Medulla oblongata (tissue), 1 donor: Measurements from ENCODE around the gene BMF.

ENCODE experiments used
- DNase-seq: peaks from one replicate; pipeline ENCODE4 v3.0.0-alpha.2; 2015; ENCODE audit errors: extremely low spot score

BMF gene

DNA sequence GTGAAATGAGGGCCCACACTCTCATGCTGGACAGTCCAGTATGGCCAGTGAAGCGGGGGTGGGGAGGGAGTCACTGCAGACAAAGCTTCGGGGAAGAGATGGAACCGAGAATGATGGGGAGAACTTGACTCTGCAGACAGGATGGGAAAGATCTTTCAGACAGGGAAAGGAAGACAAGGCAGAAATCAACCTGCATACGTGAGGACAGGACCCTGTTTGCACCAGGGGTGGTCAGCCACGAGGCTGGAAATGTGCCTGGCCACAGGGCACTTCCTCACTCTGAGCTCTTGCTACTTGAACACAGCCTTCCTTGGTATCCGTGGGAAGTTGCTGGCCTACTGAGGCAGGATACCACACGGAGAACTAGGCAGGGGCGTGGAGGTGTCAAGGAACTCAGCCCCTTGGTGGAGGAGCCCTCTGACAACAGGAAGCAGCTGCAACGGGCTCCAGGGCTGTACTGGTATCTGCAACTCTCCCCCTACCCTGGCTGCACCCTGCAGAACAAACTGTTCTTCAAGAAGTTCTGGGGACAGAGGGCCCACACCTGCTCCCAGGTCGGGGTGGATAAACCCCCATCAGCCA is 60.4 kb downstream of the BMF start:
- no peak for DNase-seq

DNA sequence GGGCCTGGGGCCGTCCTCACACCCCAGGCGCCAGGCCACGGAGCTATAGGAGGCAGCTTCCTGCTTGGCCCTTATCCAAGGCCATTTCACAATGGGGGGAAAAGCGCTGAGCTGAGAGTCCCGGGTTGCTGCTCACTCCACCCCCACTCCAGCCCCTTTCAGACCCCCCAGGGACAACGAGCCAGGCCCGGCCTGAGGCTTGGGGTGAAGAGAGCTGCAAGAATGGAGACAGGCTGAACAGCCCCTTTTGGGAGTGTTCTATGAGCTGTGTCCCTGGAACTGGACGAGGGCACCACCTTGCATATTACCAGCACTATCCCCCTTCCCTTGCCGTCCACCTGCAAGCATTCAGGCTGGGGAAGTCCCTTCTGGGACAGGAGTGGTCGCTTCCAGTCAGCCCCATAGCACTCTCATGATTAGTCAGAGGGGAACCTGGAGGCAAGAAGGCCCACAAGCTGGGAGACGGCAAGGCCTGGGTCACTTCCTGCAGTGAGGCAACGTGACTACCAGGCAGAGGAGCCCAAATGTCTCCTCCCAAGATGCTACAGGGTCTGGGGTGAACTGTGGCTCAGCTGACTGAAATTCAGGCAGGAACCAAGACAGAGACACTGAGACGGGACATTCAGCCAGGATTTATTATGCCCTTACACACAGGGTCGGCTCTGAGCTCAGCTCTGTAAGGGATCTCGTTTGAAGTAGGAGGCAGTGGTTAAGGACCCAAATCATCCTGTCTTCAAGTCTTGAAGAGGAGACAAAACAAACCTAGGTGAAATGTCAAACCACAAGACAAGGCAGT is 61.1 kb downstream of the BMF start:
- DNase-seq, result peak; percentile 73

- DNase-seq, result no peak
These were observed 61.8 kb downstream of the BMF start for GRCh38 chr15:40046721-40047414.

DNA sequence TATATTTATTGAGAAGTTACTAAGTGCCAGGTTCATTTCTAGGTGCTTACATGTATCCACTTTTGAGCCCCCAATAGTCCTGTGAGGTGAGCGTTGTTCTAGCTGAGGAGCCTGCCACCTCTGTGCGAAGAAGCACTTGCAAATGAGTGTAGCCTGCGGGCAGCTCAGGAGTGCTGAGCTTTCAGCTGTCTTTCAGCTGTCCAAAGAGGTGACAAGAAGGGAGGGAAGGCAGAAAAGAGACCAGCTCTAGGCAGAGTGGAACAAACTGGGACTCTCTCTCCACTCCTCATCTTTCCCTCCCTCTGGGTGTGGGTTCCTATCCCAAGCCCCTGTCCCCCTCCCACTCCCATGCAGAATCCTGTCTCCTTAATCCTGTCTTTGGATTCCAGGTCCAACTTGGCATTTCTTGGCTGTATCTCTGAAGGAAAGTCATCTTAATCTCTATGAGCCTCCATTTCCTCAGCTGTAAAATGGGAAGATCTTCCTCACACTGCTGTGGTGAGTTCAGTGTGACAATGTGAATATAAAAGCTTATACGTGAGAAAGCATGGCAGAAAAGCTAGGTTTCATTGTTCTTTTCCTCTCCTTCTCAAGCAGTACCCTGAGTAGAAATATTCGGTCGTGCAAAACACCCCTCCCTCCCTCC is 63.0 kb downstream of the BMF start:
- DNase-seq, result no peak

- peak; percentile 92 for DNase-seq
These were observed 63.7 kb downstream of the BMF start for GRCh38 chr15:40044717-40045571.

DNA sequence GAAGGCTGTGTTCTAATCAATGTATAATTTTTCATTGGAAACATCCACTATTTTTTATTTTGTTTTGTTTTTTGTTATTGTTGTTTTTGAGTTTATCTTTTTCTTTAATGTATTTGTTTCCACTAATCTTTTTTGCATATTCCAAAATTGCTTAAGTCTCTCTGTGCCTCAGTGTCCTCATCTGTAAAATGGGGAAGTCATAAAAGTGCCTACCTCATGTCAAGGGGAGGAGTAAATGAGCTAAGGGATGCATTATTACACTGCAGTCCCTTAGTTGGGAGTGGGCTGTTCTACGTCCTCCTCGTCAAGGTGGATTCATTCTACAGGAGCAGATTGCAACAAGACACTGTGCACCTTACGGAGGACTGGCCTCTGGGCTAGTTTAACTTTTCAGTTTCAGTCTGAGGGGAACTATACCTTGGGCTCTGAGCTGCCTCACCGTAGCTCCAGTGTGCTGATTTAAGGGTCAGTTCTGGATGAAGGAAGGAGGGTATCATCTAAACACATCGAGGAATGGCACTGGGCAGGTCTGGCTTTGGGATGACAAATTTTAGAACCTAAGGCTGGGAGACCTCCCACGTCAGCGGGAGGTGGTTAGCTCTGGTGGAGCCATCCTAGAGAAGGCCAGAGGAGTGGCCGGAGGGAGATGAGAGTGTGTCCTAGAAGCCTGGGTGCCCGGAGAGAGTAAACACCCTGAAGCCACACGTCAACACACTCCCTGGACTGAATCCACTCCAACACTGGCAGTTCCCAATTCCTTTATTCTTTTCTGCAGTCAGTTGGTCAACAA is 64.6 kb downstream of the BMF start:
- DNase-seq, result peak; percentile 48

GRCh38 chr15:40042791-40043320 is 65.8 kb downstream of the BMF start:
- DNase-seq, result no peak

GRCh38 chr15:40040770-40041169 is 67.9 kb downstream of the BMF start:
- no peak for DNase-seq

DNA sequence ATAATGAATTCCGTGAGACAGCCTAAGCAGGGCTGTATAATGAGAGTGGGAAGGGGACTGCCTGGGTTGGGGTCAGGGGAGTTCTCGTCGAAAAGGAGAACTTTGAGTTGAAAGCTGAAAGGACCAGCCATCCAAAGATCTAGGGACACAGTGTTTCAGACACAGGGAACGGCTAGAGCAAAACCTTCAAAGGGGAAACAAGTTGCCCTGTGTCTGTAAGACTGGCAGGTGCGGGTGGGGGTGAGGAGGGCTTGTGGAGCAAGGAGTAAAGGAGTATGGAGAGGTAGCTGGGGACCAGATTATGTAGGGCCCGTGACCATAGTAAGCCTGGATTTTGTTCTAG is 68.4 kb downstream of the BMF start:
- DNase-seq, result no peak

GRCh38 chr15:40038638-40039543 is 69.8 kb downstream of the BMF start, which contains the start of gene SRP14:
Gene SRP14 (minus strand): TSS chr15:40039181. CDS start chr15:40039116, 65 bp downstream.
- DNase-seq, result peak; percentile 97

- no peak for DNase-seq
These were observed 70.4 kb downstream of the BMF start for GRCh38 chr15:40038275-40038637.
